ENCODE results near the gene GAL3ST2. TPM values are rescaled to one million over a fixed set of nuclear protein-coding genes. Genes with fewer than 3 reads are reported as not detected.

Gene GAL3ST2
- total and polyA plus RNA-seq, 2 of the 8 experiments (the other 6 are each of a cell fraction or from before 2014, with no cell fraction given): not detected

GRCh38 chr2:241752253-241752652 is 24.4 kb upstream of the GAL3ST2 start:
- no peak overlapping the region for H3K4me3 ChIP-seq (ENCODE audit: extremely low read depth in 1 of 4, insufficient read depth in 2 of 4, low read depth in 3 of 4, low read length in 4 of 4)
- no peak overlapping the region for H2BK120ac ChIP-seq (replicated peaks; ENCODE audit: low read depth, low read length)
- CTCF ChIA-PET (ENCODE audit: partially characterized antibody): no interaction called here
- H3K79me1 ChIP-seq (ENCODE audit: low read depth, low read length): no peaks in the 10 kb centered on the region
- peaks cover 0 to 6% of the 10 kb centered on the region in 2 experiments for H4K20me1 ChIP-seq (replicated peaks in 1 of 2; ENCODE audit: control insufficient read depth in 1 of 2, insufficient read depth in 2 of 2, low read length in 2 of 2)
- no peak overlapping the region for H3K9ac ChIP-seq (replicated peaks in 1 of 4; ENCODE audit: extremely low read depth in 1 of 4, low read depth in 3 of 4, low read length in 3 of 4)
- no peaks in the 10 kb centered on the region; a peak in 2 of 8 replicates for H3K36me3 ChIP-seq (ENCODE audit: control insufficient read depth in 2 of 4, insufficient read depth in 4 of 4, low read length in 3 of 4)
- DNase-seq (ENCODE audit: low read depth in 1 of 2, low spot score in 2 of 2) (no peak), FAIRE-seq (no peak)
- no peak overlapping the region for H2AK5ac ChIP-seq (ENCODE audit: low read depth, low read length)
- TF ChIP-seq SUZ12 (IDR thresholded peaks at IDR 0.05; ENCODE audit: low read length): no peak
- no peak for TF ChIP-seq CEBPB (IDR thresholded peaks at IDR 0.05; ENCODE audit: low read depth, low read length)
- TF ChIP-seq RXRA (IDR thresholded peaks at IDR 0.05; ENCODE audit: insufficient read depth, low read depth, low read length): no peak
- TF ChIP-seq PHF8 (conservative IDR thresholded peaks at IDR 0.05; ENCODE audit: low read depth, low read length): no peak
- TF ChIP-seq POLR2AphosphoS5 (IDR thresholded peaks at IDR 0.05; ENCODE audit: low read depth, low read length): no peak
- TF ChIP-seq FOSL1 (IDR thresholded peaks at IDR 0.05; ENCODE audit: insufficient read depth, low read depth, low read length): no peak
- TF ChIP-seq MAFK (IDR thresholded peaks at IDR 0.05; ENCODE audit: low read depth, low read length): no peak
- no peak for TF ChIP-seq MAX (IDR thresholded peaks at IDR 0.05)
- TF ChIP-seq TAF1 (IDR thresholded peaks at IDR 0.05; ENCODE audit: low read depth, low read length): no peak
- no peak for TF ChIP-seq POU5F1 (IDR thresholded peaks at IDR 0.05; ENCODE audit: low read depth, low read length)
- no peak for TF ChIP-seq JUN (IDR thresholded peaks at IDR 0.05; ENCODE audit: low read depth, low read length)
- no peak for TF ChIP-seq ZNF274 (IDR thresholded peaks at IDR 0.05; ENCODE audit: borderline replicate concordance, extremely low read depth, low read length)
- no peak for TF ChIP-seq ATF3 (IDR thresholded peaks at IDR 0.05; ENCODE audit: insufficient read depth, low read depth, low read length)
- TF ChIP-seq NANOG (IDR thresholded peaks at IDR 0.05; ENCODE audit: insufficient read depth, low read depth, low read length, poor library complexity, severe bottlenecking): no peak
- TF ChIP-seq SP2 (IDR thresholded peaks at IDR 0.05; ENCODE audit: low read length): no peak
- H4K8ac ChIP-seq (ENCODE audit: extremely low read depth, insufficient read depth, low read length): no peak overlapping the region
- no peak overlapping the region for H3K4ac ChIP-seq (replicated peaks; ENCODE audit: insufficient read length, low read depth, low read length)
- H3K79me2 ChIP-seq (ENCODE audit: control insufficient read depth in 1 of 2, insufficient read depth in 2 of 2, low read length in 2 of 2): no peaks in the 10 kb centered on the region
- H4K91ac ChIP-seq (replicated peaks; ENCODE audit: insufficient read length, low read length): no peak overlapping the region
- no peaks in the 10 kb centered on the region for H3K4me1 ChIP-seq (replicated peaks in 1 of 4; ENCODE audit: control insufficient read depth in 3 of 4, insufficient read depth in 4 of 4, low read length in 3 of 4)
- 95% methylated on average over 14 of the region's 14 CpGs; no CpG with 5 or more reads in 1 of the 2 experiments for WGBS, 2 experiments (ENCODE audit: extremely low coverage in 1 of 2, insufficient coverage in 1 of 2, insufficient read length in 1 of 2, insufficient replicate concordance in 2 of 2, low coverage in 1 of 2, low lambda C conversion rate in 2 of 2, missing lambda C conversion rate in 1 of 2)
- no peak overlapping the region for H3K27ac ChIP-seq (ENCODE audit: low read depth, low read length)
- no peak overlapping the region for H3K56ac ChIP-seq (replicated peaks; ENCODE audit: insufficient read length, low read depth, low read length)
- no peak overlapping the region for H2BK12ac ChIP-seq (ENCODE audit: low read depth, low read length)
- H2AFZ ChIP-seq (ENCODE audit: low read length): no peak overlapping the region
- H4K5ac ChIP-seq (ENCODE audit: insufficient read length, low read depth, low read length): no peak overlapping the region
- no peak overlapping the region for H3K18ac ChIP-seq (ENCODE audit: extremely low read depth, low read length)
- no peaks in the 10 kb centered on the region for H3K9me3 ChIP-seq (ENCODE audit: insufficient read depth in 2 of 2, low read depth in 1 of 2, low read length in 1 of 2)
- H3K4me2 ChIP-seq (ENCODE audit: insufficient read depth in 1 of 2, low read depth in 2 of 2, low read length in 2 of 2): no peak overlapping the region
- POLR2A ChIA-PET (ENCODE audit: partially characterized antibody): no interaction called here
- H2BK20ac ChIP-seq (ENCODE audit: low read length): no peak overlapping the region
- no peaks in the 10 kb centered on the region for H3K23me2 ChIP-seq (ENCODE audit: low read depth, low read length)
- H2BK15ac ChIP-seq (ENCODE audit: low read length): no peak overlapping the region
- no peaks in the 10 kb centered on the region for H3K27me3 ChIP-seq (replicated peaks in 1 of 4; ENCODE audit: control insufficient read depth in 3 of 4, extremely low read depth in 1 of 4, insufficient read depth in 3 of 4, low read length in 3 of 4)
- H2BK5ac ChIP-seq (ENCODE audit: low read depth, low read length): no peak overlapping the region
- H3K14ac ChIP-seq (ENCODE audit: insufficient read length): no peak overlapping the region
- H3K23ac ChIP-seq (ENCODE audit: insufficient read length): no peak overlapping the region

All from H1 (cell line).